A549 (cell line): Measurements from ENCODE around the gene ANP32E. TPM values are rescaled to one million over a fixed set of nuclear protein-coding genes. Genes with fewer than 3 reads are reported as not detected.
"Not testable (repeated sequence)": the region's sequence is repeated elsewhere in the genome, so short reads cannot be mapped to it uniquely, and the experiment has no call there.

ENCODE experiments used
- ATAC-seq, 2 experiments: fragments of 200-7000 bp in 1 of 2; fragments of >200 bp in 1 of 2; cut with Nextera tagmentation in 1 of 2; cut with Tn5 transposase in 1 of 2; 3 replicates each; pipeline versions ENCODE4 v1.8.0 to v1.9.1; 2018 to 2020; ENCODE audit warnings: mild to moderate bottlenecking in 1 of 2, moderate library complexity in 1 of 2
- CTCF ChIA-PET: fragments of 300-600 bp; sonication (Branson Sonifier 250); formaldehyde crosslinking; extraction: SDS; loops from one replicate; lab custom pipeline; 2021; ENCODE audit warnings: antibody characterized with exemption, inconsistent platforms; lab: Yijun Ruan, JAX
- POLR2A ChIA-PET: fragments of 350-600 bp; formaldehyde crosslinking; extraction: SDS; loops from one replicate; lab custom pipeline; 2021; ENCODE audit warnings: antibody characterized with exemption, inconsistent platforms; lab: Yijun Ruan, JAX
- DNase-seq, 2 experiments: peaks; one replicate each; pipeline versions ENCODE4 v3.0.0 to v3.0.0-alpha.2; 2011 to 2016; ENCODE audit warnings: low read depth in 1 of 2, low spot score in 1 of 2
- FAIRE-seq: peaks from 2 replicates; lab custom pipeline; 2011; peaks lifted over from hg19 to GRCh38; lab: Jason Lieb, UNC
- H3K27ac ChIP-seq, 2 experiments: fragments of >200 bp; sonication (Bioruptor Twin); formaldehyde crosslinking; 3 replicates each; pipeline ENCODE4 v1.5.1; 2016 to 2017
- H3K4me1 ChIP-seq: fragments of >200 bp; sonication (Bioruptor Twin); formaldehyde crosslinking; 3 replicates; pipeline ENCODE4 v1.6.1; 2016
- H3K4me2 ChIP-seq: fragments of >200 bp; sonication (Bioruptor Twin); formaldehyde crosslinking; 3 replicates; pipeline ENCODE4 v1.6.1; 2016
- H3K4me3 ChIP-seq: fragments of >200 bp; sonication (Bioruptor Twin); formaldehyde crosslinking; 3 replicates; pipeline ENCODE4 v1.5.1; 2016
- H3K9me3 ChIP-seq: fragments of >200 bp; sonication (Bioruptor Twin); formaldehyde crosslinking; 3 replicates; pipeline ENCODE4 v1.6.1; 2016
- EHF ChIP-seq: fragments of 250-450 bp; sonication (Bioruptor Pico); IDR thresholded peaks from 2 replicates; pipeline ENCODE4 v1.5.0; 2020; ENCODE audit warnings: mild to moderate bottlenecking
- HDAC2 ChIP-seq: fragments of 200-600 bp; sonication (generic); IDR thresholded peaks from 2 replicates; pipeline ENCODE4 v1.6.1; 2016
- HOXB13 ChIP-seq: fragments of 250-450 bp; sonication (Bioruptor Pico); IDR thresholded peaks from 2 replicates; pipeline ENCODE4 v1.5.0; 2020; ENCODE audit warnings: low read depth, mild to moderate bottlenecking, moderate library complexity
- HOXB5 ChIP-seq: fragments of 250-450 bp; sonication (Bioruptor Pico); IDR thresholded peaks from 2 replicates; pipeline ENCODE4 v1.5.0; 2020; ENCODE audit warnings: mild to moderate bottlenecking, moderate library complexity
- KDM1A ChIP-seq: fragments of 200-600 bp; sonication (generic); IDR thresholded peaks from 2 replicates; pipeline ENCODE4 v1.6.1; 2016; ENCODE audit warnings: low read depth, mild to moderate bottlenecking
- NFE2L2 ChIP-seq: fragments of 150-350 bp; conservative IDR thresholded peaks from 2 replicates; pipeline ENCODE4 v1.6.1; 2014; ENCODE audit warnings: low read length
- POLR2A ChIP-seq: IDR thresholded peaks from 2 replicates; pipeline ENCODE4 v1.6.1; 2012; ENCODE audit warnings: mild to moderate bottlenecking, low read length
- RAD21 ChIP-seq, 2 experiments: fragments of >200 bp in 1 of 2; sonication (Bioruptor Twin) in 1 of 2; formaldehyde crosslinking in 1 of 2; IDR thresholded peaks in 1 of 2; conservative IDR thresholded peaks in 1 of 2; 2 replicates in 1 of 2; 3 replicates in 1 of 2; pipeline ENCODE4 v1.6.1; 2012 to 2018; ENCODE audit warnings: inconsistent platforms in 1 of 2
- ZSCAN20 ChIP-seq: fragments of 250-450 bp; sonication (Bioruptor Pico); IDR thresholded peaks from 2 replicates; pipeline ENCODE4 v1.8.0; 2022; ENCODE audit warnings: mild to moderate bottlenecking, moderate library complexity
- WGBS: methylation state at CpG from one replicate; pipeline ENCODE4 v1.1.6; 2017; ENCODE audit errors: missing lambda C conversion rate; 5-methylcytosine and 5-hydroxymethylcytosine counted together
- polyA plus RNA-seq, 4 experiments: library from polyadenylated mRNA; depleted of rRNA in 3 of 4; stranded (reverse); fragments of >200 nt; fragmentation: RNase III in 1 of 4; extraction: RNeasy Plus Mini Kit Qiagen cat#74134 plus additional on column Dnase treatment in 1 of 4; gene quantifications; 2 replicates in 3 of 4; 3 replicates in 1 of 4; pipeline ENCODE4 v1.2.3, GENCODE V29; 2011 to 2017
- TF ChIP-seq, protein P1 (sequence below): fragments of >200 bp; sonication (Bioruptor Twin); formaldehyde crosslinking; IDR thresholded peaks from 2 replicates; pipeline ENCODE4 v1.6.1; 2016
- TF ChIP-seq, protein P2 (sequence below): fragments of 150-350 bp; IDR thresholded peaks from 2 replicates; pipeline ENCODE4 v1.6.1; 2014; ENCODE audit warnings: low read depth, mild to moderate bottlenecking, low read length
- TF ChIP-seq, protein P3 (sequence below): fragments of >200 bp; sonication (Bioruptor Twin); formaldehyde crosslinking; IDR thresholded peaks from 3 replicates; pipeline ENCODE4 v1.5.1; 2016
- TF ChIP-seq, protein P4 (sequence below): fragments of 250-450 bp; sonication (Bioruptor Pico); IDR thresholded peaks from 2 replicates; pipeline ENCODE4 v1.5.0; 2020; ENCODE audit warnings: low read depth, mild to moderate bottlenecking, moderate library complexity
- TF ChIP-seq, protein P5 (sequence below): IDR thresholded peaks from 2 replicates; pipeline ENCODE4 v1.6.1; 2012; ENCODE audit warnings: low read depth, borderline replicate concordance

The ANP32E gene
- polyA plus RNA-seq, 2 of the 4 experiments (the other 2 are of a cell fraction), result 60.0 to 128 TPM

GRCh38 chr1:150237746-150238145 lies 1.8 kb upstream of the ANP32E start:
- 93% methylated on average over 18 of the region's 21 CpGs for WGBS
- ChIA-PET CTCF (interaction anchor here (1.5 to 1.6 kb wide), 2 partner anchors 16 to 17 kb away, joined by 3 to 10 read pairs; no protein-coding TSS in a partner anchor), POLR2A (no interaction called here)
- Histone ChIP-seq H3K27ac (no peak overlapping the region), H3K4me1 (peaks cover 15% of the 10 kb centered on the region), H3K9me3 (no peaks in the 10 kb centered on the region), H3K4me3 (no peak overlapping the region), H3K4me2 (no peak overlapping the region)
- ATAC-seq (no peak), DNase-seq (no peak), FAIRE-seq (no peak)
- TF ChIP-seq EHF (CRISPR knock-in tag) (no peak), HDAC2 (no peak), KDM1A (no peak), HOXB5 (CRISPR knock-in tag) (no peak)
- TF ChIP-seq, protein P1, sequence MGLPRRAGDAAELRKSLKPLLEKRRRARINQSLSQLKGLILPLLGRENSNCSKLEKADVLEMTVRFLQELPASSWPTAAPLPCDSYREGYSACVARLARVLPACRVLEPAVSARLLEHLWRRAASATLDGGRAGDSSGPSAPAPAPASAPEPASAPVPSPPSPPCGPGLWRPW, result no peak
- TF ChIP-seq, protein P2, sequence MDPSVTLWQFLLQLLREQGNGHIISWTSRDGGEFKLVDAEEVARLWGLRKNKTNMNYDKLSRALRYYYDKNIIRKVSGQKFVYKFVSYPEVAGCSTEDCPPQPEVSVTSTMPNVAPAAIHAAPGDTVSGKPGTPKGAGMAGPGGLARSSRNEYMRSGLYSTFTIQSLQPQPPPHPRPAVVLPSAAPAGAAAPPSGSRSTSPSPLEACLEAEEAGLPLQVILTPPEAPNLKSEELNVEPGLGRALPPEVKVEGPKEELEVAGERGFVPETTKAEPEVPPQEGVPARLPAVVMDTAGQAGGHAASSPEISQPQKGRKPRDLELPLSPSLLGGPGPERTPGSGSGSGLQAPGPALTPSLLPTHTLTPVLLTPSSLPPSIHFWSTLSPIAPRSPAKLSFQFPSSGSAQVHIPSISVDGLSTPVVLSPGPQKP, result no peak

DNA sequence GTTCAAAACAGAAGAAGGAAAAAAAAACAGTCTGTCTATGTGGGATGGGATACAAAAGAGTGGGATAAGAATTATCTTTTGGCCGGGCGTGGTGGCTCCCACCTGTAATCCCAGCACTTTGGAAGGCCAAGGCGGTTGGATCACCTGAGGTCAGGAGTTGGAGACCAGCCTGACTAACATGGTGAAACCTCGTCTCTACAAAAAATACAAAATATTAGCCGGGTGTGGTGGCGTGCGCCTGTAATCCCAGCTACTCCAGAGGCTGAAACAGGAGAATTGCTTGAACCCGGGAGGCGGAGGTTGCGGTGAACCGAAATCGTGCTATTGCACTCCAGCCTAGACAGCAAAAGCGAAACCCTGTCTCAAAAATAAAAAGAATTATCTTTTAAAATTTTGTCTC lies 1.3 kb upstream of the ANP32E start:
- ATAC-seq, H3K4me3 ChIP-seq, FAIRE-seq, POLR2A ChIA-PET, DNase-seq, H3K9me3 ChIP-seq: not testable (repeated sequence)
- peak overlapping the region; percentile 76; the same call in 1 of the 3 replicates for H3K4me2 ChIP-seq
- CTCF ChIA-PET, result interaction anchor here (1.5 to 1.6 kb wide), 2 partner anchors 16 to 18 kb away, joined by 3 to 10 read pairs; no protein-coding TSS in a partner anchor
- peak overlapping the region in 1 of 2 experiments; percentile 81; a peak in 3 of 6 replicates for H3K27ac ChIP-seq
- peaks cover 15% of the 10 kb centered on the region for H3K4me1 ChIP-seq
- WGBS, result 85% methylated on average over 13 of the region's 13 CpGs

DNA sequence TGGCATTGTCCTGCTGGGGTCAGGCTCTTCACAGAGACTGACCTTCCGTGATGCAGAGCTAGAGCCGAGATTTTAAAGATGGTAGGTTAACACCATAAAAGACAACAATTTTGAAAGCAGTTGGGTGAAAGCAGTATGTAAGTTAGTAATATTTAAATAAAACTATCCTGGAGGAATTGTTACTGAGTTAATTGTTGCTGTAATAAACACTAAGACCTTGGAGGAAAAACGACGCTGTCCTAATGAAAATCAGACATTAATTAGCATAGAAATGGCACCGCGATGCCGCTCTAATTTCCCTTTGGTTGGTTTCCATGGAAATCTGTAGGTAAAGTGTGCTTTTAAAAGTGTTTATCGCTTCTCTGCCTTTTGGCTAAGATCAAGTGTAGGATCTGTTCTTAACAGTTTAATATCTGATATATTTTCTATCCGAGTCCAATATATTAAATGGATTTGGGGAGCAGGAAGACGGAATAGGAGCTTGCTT lies 745 bp upstream of the ANP32E start:
- ChIA-PET CTCF (interaction anchor here (0.6 to 1.6 kb wide), 3 partner anchors 17 to 26 kb away, joined by 3 to 10 read pairs (median 4); no protein-coding TSS in a partner anchor), POLR2A (interaction anchor here (1.0 kb wide), 1 partner anchor 127 kb away, joined by 3 read pairs; the partner anchor contains the start of gene RPRD2)
- Histone ChIP-seq H3K9me3 (no peaks in the 10 kb centered on the region), H3K27ac (peak overlapping the region; percentile 65 to 81), H3K4me1 (peaks cover 15% of the 10 kb centered on the region), H3K4me3 (peak overlapping the region; percentile 77), H3K4me2 (peak overlapping the region; percentile 76)
- ATAC-seq (no peak), DNase-seq (peak in 1 of 2 experiments; percentile 82), FAIRE-seq (no peak)
- 63% methylated on average over 10 of the region's 10 CpGs for WGBS
- no peak for TF ChIP-seq ZSCAN20 (CRISPR knock-in tag)
- peak in 1 of 2 experiments; percentile 29; a peak in 1 of 5 replicates for TF ChIP-seq RAD21 (conservative IDR thresholded peaks at IDR 0.05 in 1 of 2, IDR thresholded peaks at IDR 0.05 in 1 of 2)
- TF ChIP-seq HOXB13 (CRISPR knock-in tag), result 0 out of 2 replicates have a peak, but pooled peaks have one; percentile 2
- TF ChIP-seq, protein P3, sequence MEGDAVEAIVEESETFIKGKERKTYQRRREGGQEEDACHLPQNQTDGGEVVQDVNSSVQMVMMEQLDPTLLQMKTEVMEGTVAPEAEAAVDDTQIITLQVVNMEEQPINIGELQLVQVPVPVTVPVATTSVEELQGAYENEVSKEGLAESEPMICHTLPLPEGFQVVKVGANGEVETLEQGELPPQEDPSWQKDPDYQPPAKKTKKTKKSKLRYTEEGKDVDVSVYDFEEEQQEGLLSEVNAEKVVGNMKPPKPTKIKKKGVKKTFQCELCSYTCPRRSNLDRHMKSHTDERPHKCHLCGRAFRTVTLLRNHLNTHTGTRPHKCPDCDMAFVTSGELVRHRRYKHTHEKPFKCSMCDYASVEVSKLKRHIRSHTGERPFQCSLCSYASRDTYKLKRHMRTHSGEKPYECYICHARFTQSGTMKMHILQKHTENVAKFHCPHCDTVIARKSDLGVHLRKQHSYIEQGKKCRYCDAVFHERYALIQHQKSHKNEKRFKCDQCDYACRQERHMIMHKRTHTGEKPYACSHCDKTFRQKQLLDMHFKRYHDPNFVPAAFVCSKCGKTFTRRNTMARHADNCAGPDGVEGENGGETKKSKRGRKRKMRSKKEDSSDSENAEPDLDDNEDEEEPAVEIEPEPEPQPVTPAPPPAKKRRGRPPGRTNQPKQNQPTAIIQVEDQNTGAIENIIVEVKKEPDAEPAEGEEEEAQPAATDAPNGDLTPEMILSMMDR, result peak; percentile 6; the same call in 2 of the 3 replicates

DNA sequence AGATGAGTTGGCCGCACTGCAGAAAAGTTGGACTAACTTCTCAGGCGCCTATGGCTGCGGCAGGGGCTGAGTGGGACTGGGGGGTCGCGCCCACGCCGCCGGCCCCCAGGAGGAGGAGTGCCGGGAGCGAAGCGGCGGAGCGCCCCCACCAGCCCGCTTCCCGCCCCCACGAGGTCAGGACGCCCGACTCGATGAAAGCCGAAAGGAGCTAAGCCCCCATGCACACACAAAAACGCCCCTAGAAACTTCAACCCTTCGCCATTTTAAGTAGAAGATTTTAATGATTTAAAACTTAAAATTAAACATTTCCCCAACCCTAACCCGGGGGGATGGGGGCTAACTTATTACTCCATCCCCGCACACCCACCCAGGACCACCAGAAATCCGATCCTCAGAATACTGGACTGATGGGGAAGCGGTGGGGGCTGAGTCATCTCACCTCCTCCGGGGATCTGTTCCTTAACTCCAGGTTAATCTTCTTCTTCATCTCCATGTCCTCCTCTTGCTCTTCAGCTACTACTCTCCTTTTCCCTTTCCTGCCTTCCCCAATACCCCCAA lies 539 bp downstream of the ANP32E start:
- DNase-seq (peak in 1 of 2 experiments; percentile 47), FAIRE-seq (no peak), ATAC-seq (peak; percentile 2 to 7; a peak in 2 of 6 replicates)
- Histone ChIP-seq H3K27ac (peak overlapping the region; percentile 87 to 98), H3K4me3 (peak overlapping the region; percentile 77), H3K4me1 (peaks cover 15% of the 10 kb centered on the region), H3K9me3 (no peaks in the 10 kb centered on the region), H3K4me2 (peak overlapping the region; percentile 89)
- WGBS, result under 1% methylated on average over 26 of the region's 27 CpGs
- POLR2A ChIA-PET, result interaction anchor here (0.6 to 1.0 kb wide), 4 partner anchors 11 to 394 kb away, joined by 3 read pairs; partner anchors contain the start of gene ENSA
- TF ChIP-seq, protein P4, sequence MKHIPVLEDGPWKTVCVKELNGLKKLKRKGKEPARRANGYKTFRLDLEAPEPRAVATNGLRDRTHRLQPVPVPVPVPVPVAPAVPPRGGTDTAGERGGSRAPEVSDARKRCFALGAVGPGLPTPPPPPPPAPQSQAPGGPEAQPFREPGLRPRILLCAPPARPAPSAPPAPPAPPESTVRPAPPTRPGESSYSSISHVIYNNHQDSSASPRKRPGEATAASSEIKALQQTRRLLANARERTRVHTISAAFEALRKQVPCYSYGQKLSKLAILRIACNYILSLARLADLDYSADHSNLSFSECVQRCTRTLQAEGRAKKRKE (CRISPR knock-in tag), result no peak
- TF ChIP-seq, protein P5, sequence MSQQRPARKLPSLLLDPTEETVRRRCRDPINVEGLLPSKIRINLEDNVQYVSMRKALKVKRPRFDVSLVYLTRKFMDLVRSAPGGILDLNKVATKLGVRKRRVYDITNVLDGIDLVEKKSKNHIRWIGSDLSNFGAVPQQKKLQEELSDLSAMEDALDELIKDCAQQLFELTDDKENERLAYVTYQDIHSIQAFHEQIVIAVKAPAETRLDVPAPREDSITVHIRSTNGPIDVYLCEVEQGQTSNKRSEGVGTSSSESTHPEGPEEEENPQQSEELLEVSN, result 0 out of 2 replicates have a peak, but pooled peaks have one; percentile 6
- TF ChIP-seq POLR2A, result no peak
- no peak for TF ChIP-seq NFE2L2
- CTCF ChIA-PET, result interaction anchor here (0.7 kb wide), 1 partner anchor 1132 kb away, joined by 3 read pairs; no protein-coding TSS in a partner anchor
